OCI-LY7 (cell line): ENCODE measurements around the gene APBB2.

Experiments
- EZH2phosphoT487 ChIP-seq: fragments of 200-600 bp; sonication (generic); IDR thresholded peaks from 2 replicates; pipeline ENCODE4 v1.6.1; 2018; ENCODE audit warnings: low read depth, borderline replicate concordance, mild to moderate bottlenecking, mixed run types, antibody characterized with exemption, low read length, moderate library complexity, mixed read lengths
- TF ChIP-seq, protein P1 (sequence below): fragments of 200-600 bp; sonication (generic); conservative IDR thresholded peaks from 2 replicates; pipeline ENCODE4 v1.5.1; 2014; ENCODE audit warnings: mild to moderate bottlenecking, antibody characterized with exemption, low read length, moderate library complexity, mixed read lengths

DNA sequence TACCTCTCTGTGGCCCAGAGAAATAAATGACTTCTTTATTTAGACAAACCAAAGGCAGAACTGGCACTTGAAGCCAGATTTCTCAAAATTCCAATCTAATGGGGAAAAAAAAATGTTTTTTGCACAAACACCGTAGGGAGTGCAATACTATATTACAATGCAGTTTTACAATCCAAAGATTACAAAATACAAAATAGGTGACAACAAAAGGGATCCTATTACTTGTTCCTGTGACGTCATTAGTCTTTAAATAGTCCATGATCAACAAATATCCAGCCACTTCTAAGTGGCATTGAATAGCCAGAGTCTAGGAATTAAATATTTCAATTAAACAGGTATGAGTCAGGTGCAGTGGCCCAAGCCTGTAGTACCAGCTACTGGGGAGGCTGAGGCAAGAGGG, 3.0 kb upstream of the APBB2 start:
- TF ChIP-seq, protein P1, sequence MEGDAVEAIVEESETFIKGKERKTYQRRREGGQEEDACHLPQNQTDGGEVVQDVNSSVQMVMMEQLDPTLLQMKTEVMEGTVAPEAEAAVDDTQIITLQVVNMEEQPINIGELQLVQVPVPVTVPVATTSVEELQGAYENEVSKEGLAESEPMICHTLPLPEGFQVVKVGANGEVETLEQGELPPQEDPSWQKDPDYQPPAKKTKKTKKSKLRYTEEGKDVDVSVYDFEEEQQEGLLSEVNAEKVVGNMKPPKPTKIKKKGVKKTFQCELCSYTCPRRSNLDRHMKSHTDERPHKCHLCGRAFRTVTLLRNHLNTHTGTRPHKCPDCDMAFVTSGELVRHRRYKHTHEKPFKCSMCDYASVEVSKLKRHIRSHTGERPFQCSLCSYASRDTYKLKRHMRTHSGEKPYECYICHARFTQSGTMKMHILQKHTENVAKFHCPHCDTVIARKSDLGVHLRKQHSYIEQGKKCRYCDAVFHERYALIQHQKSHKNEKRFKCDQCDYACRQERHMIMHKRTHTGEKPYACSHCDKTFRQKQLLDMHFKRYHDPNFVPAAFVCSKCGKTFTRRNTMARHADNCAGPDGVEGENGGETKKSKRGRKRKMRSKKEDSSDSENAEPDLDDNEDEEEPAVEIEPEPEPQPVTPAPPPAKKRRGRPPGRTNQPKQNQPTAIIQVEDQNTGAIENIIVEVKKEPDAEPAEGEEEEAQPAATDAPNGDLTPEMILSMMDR = no peak
- no peak for TF ChIP-seq EZH2phosphoT487
